ENCODE data around the gene CEP152. TPM values are rescaled to one million over a fixed set of nuclear protein-coding genes. Genes with fewer than 3 reads are reported as not detected.

Gene CEP152
- total RNA-seq, 2 experiments from 2014 or later = 34.4 to 42.2 TPM

- intact Hi-C loops (cut with DNase I, micrococcal nuclease) = no loop called here
- DNase-seq (no peak), ATAC-seq (no peak)
- peaks cover 7% of the 10 kb centered on the region for H3K36me3 Mint-ChIP-seq (ENCODE audit: low read depth)
- H3K9me3 Mint-ChIP-seq (ENCODE audit: low read depth) = peaks cover 6% of the 10 kb centered on the region
- ChIA-PET POLR2A (no interaction called here), CTCF (no interaction called here)
- peaks cover 5% of the 10 kb centered on the region for H3K4me1 Mint-ChIP-seq
- no peaks in the 10 kb centered on the region for H3K27me3 Mint-ChIP-seq
- H3K4me3 Mint-ChIP-seq = no peak overlapping the region
- no peak overlapping the region for H3K27ac Mint-ChIP-seq
Measured at GRCh38 chr15:48721061-48721810, 89.6 kb downstream of the CEP152 start.

GRCh38 chr15:48720646-48721045, 90.2 kb downstream of the CEP152 start:
- peaks cover 11% of the 10 kb centered on the region for H3K9me3 Mint-ChIP-seq (ENCODE audit: low read depth)
- CTCF ChIA-PET = no interaction called here
- ATAC-seq = no peak
- POLR2A ChIA-PET = no interaction called here
- no peak overlapping the region for H3K27ac Mint-ChIP-seq
- H3K4me1 Mint-ChIP-seq = peaks cover 5% of the 10 kb centered on the region
- H3K36me3 Mint-ChIP-seq (ENCODE audit: low read depth) = peaks cover 13% of the 10 kb centered on the region
- no peak overlapping the region for H3K4me3 Mint-ChIP-seq
- intact Hi-C loops (cut with DNase I, micrococcal nuclease) = no loop called here
- no peak for DNase-seq
- H3K27me3 Mint-ChIP-seq = no peaks in the 10 kb centered on the region

DNA sequence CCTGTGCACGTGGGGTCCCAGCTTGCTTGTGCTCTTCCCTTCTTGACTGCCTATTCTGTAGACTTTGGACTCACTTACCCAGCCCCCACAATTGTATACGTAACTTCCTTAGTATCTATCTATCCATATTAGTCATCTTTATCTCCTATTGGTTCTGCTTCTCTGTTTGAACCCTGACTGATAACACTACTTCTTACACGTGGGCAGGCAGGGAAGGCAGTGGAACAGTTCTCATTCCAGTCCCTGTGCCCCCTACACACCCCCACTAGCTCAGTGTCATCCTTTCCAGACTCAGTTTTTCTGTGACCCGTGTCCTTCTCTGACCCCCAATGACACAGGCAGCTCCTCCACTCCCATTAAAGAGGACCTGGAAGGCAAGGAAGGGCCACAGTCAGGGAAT, 91.2 kb downstream of the CEP152 start:
- ATAC-seq (peak; percentile 69), DNase-seq (peak; percentile 20)
- no peak overlapping the region for H3K27ac Mint-ChIP-seq
- H3K27me3 Mint-ChIP-seq = no peaks in the 10 kb centered on the region
- intact Hi-C loops (cut with DNase I, micrococcal nuclease) = loop anchor here in 1 of 2 experiments (5.0 kb wide), 2 partner anchors 42 to 62 kb away; no protein-coding TSS in a partner anchor
- peaks cover 5% of the 10 kb centered on the region for H3K4me1 Mint-ChIP-seq
- CTCF ChIA-PET = no interaction called here
- POLR2A ChIA-PET = no interaction called here
- no peak overlapping the region for H3K4me3 Mint-ChIP-seq
- H3K36me3 Mint-ChIP-seq (ENCODE audit: low read depth) = peaks cover 18% of the 10 kb centered on the region
- H3K9me3 Mint-ChIP-seq (ENCODE audit: low read depth) = peaks cover 15% of the 10 kb centered on the region

GRCh38 chr15:48718646-48719045, 92.2 kb downstream of the CEP152 start:
- POLR2A ChIA-PET = no interaction called here
- peaks cover 5% of the 10 kb centered on the region for H3K4me1 Mint-ChIP-seq
- H3K27ac Mint-ChIP-seq = no peak overlapping the region
- CTCF ChIA-PET = interaction anchor here (1.0 kb wide), 1 partner anchor 22 kb away, joined by 3 read pairs; no protein-coding TSS in a partner anchor
- no peak overlapping the region for H3K4me3 Mint-ChIP-seq
- no peaks in the 10 kb centered on the region for H3K27me3 Mint-ChIP-seq
- intact Hi-C loops (cut with DNase I, micrococcal nuclease) = loop anchor here in 1 of 2 experiments (5.0 kb wide), 2 partner anchors 41 to 61 kb away; no protein-coding TSS in a partner anchor
- ATAC-seq (no peak), DNase-seq (no peak)
- H3K9me3 Mint-ChIP-seq (ENCODE audit: low read depth) = peaks cover 15% of the 10 kb centered on the region
- H3K36me3 Mint-ChIP-seq (ENCODE audit: low read depth) = peaks cover 23% of the 10 kb centered on the region

- peaks cover 26% of the 10 kb centered on the region for H3K36me3 Mint-ChIP-seq (ENCODE audit: low read depth)
- no peak for ATAC-seq
- DNase-seq = no peak
- peaks cover 15% of the 10 kb centered on the region for H3K9me3 Mint-ChIP-seq (ENCODE audit: low read depth)
- H3K27me3 Mint-ChIP-seq = no peaks in the 10 kb centered on the region
- intact Hi-C loops (cut with DNase I, micrococcal nuclease) = loop anchor here in 1 of 2 experiments (5.0 kb wide), 2 partner anchors 40 to 60 kb away; no protein-coding TSS in a partner anchor
- no peak overlapping the region for H3K27ac Mint-ChIP-seq
- ChIA-PET POLR2A (no interaction called here), CTCF (interaction anchor here (0.6 kb wide), 1 partner anchor 1231 kb away, joined by 4 read pairs; no protein-coding TSS in a partner anchor)
- H3K4me1 Mint-ChIP-seq = peaks cover 5% of the 10 kb centered on the region
- no peak overlapping the region for H3K4me3 Mint-ChIP-seq
Measured at GRCh38 chr15:48717458-48717857, 93.4 kb downstream of the CEP152 start.

DNA sequence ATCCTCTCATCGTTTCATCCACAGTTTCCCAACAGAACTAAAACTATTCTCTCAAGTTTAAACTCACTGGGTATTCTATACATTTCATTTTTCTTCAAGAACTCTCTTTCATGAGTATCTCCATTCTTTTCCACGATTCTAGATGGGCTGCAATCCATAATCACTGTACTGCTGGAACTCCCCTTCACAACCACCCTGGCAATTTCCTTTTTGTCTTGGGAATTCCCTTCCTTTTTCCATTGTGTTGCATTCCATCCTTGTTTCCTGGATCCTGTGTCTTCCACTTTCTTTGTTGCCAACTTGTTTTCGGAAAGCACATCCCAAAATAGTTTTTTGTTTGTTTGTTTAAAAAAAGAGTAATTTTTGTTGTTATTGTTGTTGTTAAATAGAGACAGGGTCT, 98.3 kb downstream of the CEP152 start:
- ATAC-seq (no peak), DNase-seq (no peak)
- Mint-ChIP-seq H3K4me3 (no peak overlapping the region), H3K36me3 (ENCODE audit: low read depth) (peaks cover 31% of the 10 kb centered on the region), H3K4me1 (no peaks in the 10 kb centered on the region), H3K27me3 (no peaks in the 10 kb centered on the region), H3K27ac (no peak overlapping the region), H3K9me3 (ENCODE audit: low read depth) (peaks cover 19% of the 10 kb centered on the region)
- POLR2A ChIA-PET = no interaction called here
- intact Hi-C loops (cut with DNase I, micrococcal nuclease) = no loop called here
- CTCF ChIA-PET = no interaction called here

- H3K4me1 Mint-ChIP-seq = no peaks in the 10 kb centered on the region
- H3K27me3 Mint-ChIP-seq = no peaks in the 10 kb centered on the region
- POLR2A ChIA-PET = no interaction called here
- no peak overlapping the region for H3K27ac Mint-ChIP-seq
- ATAC-seq (no peak), DNase-seq (no peak)
- intact Hi-C loops (cut with DNase I, micrococcal nuclease) = no loop called here
- peaks cover 15% of the 10 kb centered on the region for H3K9me3 Mint-ChIP-seq (ENCODE audit: low read depth)
- H3K4me3 Mint-ChIP-seq = no peak overlapping the region
- CTCF ChIA-PET = no interaction called here
- H3K36me3 Mint-ChIP-seq (ENCODE audit: low read depth) = peaks cover 22% of the 10 kb centered on the region
Measured at GRCh38 chr15:48710952-48711495, 99.8 kb downstream of the CEP152 start.

- Mint-ChIP-seq H3K27me3 (no peaks in the 10 kb centered on the region), H3K4me1 (no peaks in the 10 kb centered on the region), H3K4me3 (no peak overlapping the region), H3K36me3 (ENCODE audit: low read depth) (peaks cover 8% of the 10 kb centered on the region), H3K27ac (no peak overlapping the region), H3K9me3 (ENCODE audit: low read depth) (peaks cover 12% of the 10 kb centered on the region)
- DNase-seq (no peak), ATAC-seq (no peak)
- ChIA-PET POLR2A (no interaction called here), CTCF (no interaction called here)
- intact Hi-C loops (cut with DNase I, micrococcal nuclease) = no loop called here
Measured at GRCh38 chr15:48708641-48709040, 102.2 kb downstream of the CEP152 start.

- peaks cover 3% of the 10 kb centered on the region for H3K36me3 Mint-ChIP-seq (ENCODE audit: low read depth)
- H3K4me1 Mint-ChIP-seq = no peaks in the 10 kb centered on the region
Measured at GRCh38 chr15:48705381-48705780, 105.5 kb downstream of the CEP152 start.

GRCh38 chr15:48703544-48703943, 107.3 kb downstream of the CEP152 start:
- intact Hi-C loops (cut with DNase I, micrococcal nuclease) = loop anchor here in 1 of 2 experiments (2.0 kb wide), 1 partner anchor 21 kb away; no protein-coding TSS in a partner anchor
- ChIA-PET POLR2A (no interaction called here), CTCF (no interaction called here)
- no peaks in the 10 kb centered on the region for H3K4me1 Mint-ChIP-seq
- DNase-seq (no peak), ATAC-seq (no peak)
- H3K27me3 Mint-ChIP-seq = no peaks in the 10 kb centered on the region
- H3K36me3 Mint-ChIP-seq (ENCODE audit: low read depth) = no peaks in the 10 kb centered on the region
- peaks cover 8% of the 10 kb centered on the region for H3K9me3 Mint-ChIP-seq (ENCODE audit: low read depth)
- no peak overlapping the region for H3K4me3 Mint-ChIP-seq
- H3K27ac Mint-ChIP-seq = no peak overlapping the region

More at GRCh38 chr15:48705381-48705780, 105.5 kb downstream of the CEP152 start:
- ChIA-PET POLR2A (no interaction called here), CTCF (no interaction called here)
- peaks cover 12% of the 10 kb centered on the region for H3K9me3 Mint-ChIP-seq (ENCODE audit: low read depth)
- no peak overlapping the region for H3K27ac Mint-ChIP-seq
- H3K4me3 Mint-ChIP-seq = no peak overlapping the region
- no peaks in the 10 kb centered on the region for H3K27me3 Mint-ChIP-seq
- ATAC-seq = no peak
- intact Hi-C loops (cut with DNase I, micrococcal nuclease) = no loop called here
- DNase-seq = no peak

- H3K4me1 Mint-ChIP-seq = no peaks in the 10 kb centered on the region
- no peak overlapping the region for H3K27ac Mint-ChIP-seq
- ChIA-PET POLR2A (no interaction called here), CTCF (no interaction called here)
- DNase-seq (no peak), ATAC-seq (no peak)
- H3K9me3 Mint-ChIP-seq (ENCODE audit: low read depth) = peaks cover 8% of the 10 kb centered on the region
- no peak overlapping the region for H3K4me3 Mint-ChIP-seq
- H3K27me3 Mint-ChIP-seq = no peaks in the 10 kb centered on the region
- intact Hi-C loops (cut with DNase I, micrococcal nuclease) = loop anchor here in 1 of 2 experiments (2.0 kb wide), 1 partner anchor 20 kb away; no protein-coding TSS in a partner anchor
- no peaks in the 10 kb centered on the region for H3K36me3 Mint-ChIP-seq (ENCODE audit: low read depth)
Measured at GRCh38 chr15:48702569-48703236, 108.2 kb downstream of the CEP152 start.
